GM23338 (cell line): ENCODE data around the gene ADCY4. TPM values are rescaled to one million over a fixed set of nuclear protein-coding genes. Genes with fewer than 3 reads are reported as not detected.

Experiments
- CREB1 ChIP-seq: fragments of 250-450 bp; sonication (Bioruptor Pico); IDR thresholded peaks from 2 replicates; pipeline ENCODE4 v1.5.0; 2020; ENCODE audit warnings: low read depth, mild to moderate bottlenecking, moderate library complexity
- EZH2 ChIP-seq: fragments of 200-600 bp; sonication (generic); IDR thresholded peaks from one replicate; pipeline ENCODE4 v1.8.0; 2017; ENCODE audit warnings: antibody characterized with exemption, mild to moderate bottlenecking, low read depth; ENCODE audit not compliant: unreplicated experiment
- EZH2phosphoT487 ChIP-seq: fragments of 200-600 bp; sonication (generic); IDR thresholded peaks from one replicate; pipeline ENCODE4 v1.8.1; 2018; ENCODE audit warnings: antibody characterized with exemption; ENCODE audit not compliant: unreplicated experiment
- ZNF114 ChIP-seq: fragments of 250-450 bp; sonication (Bioruptor Pico); IDR thresholded peaks from 2 replicates; pipeline ENCODE4 v1.5.0; 2020; ENCODE audit warnings: mild to moderate bottlenecking, moderate library complexity
- polyA plus RNA-seq: library from polyadenylated mRNA; unstranded; fragments of >200 nt; fragmentation: Nextera tagmentation; extraction: Ambion mirVana; gene quantifications from 2 replicates; pipeline ENCODE4 v1.2.1, GENCODE V29; 2016
- total RNA-seq: library from RNA; depleted of rRNA; stranded (reverse); fragments of >200 nt; shearing (Covaris generic); gene quantifications from 2 replicates; pipeline ENCODE4 v1.2.3, GENCODE V29; 2014
- TF ChIP-seq, protein P1 (sequence below), 2 experiments: fragments of 200-600 bp in 1 of 2; sonication (generic) in 1 of 2; conservative IDR thresholded peaks; 2 replicates each; pipeline versions ENCODE4 v1.5.1 to v1.6.1; 2016 to 2017; ENCODE audit warnings: antibody characterized with exemption in 2 of 2, low read depth in 2 of 2, mild to moderate bottlenecking in 2 of 2, moderate library complexity in 1 of 2
- TF ChIP-seq, protein P2 (sequence below): fragments of 250-450 bp; sonication (Bioruptor Pico); IDR thresholded peaks from 2 replicates; pipeline ENCODE4 v1.5.0; 2020; ENCODE audit warnings: mild to moderate bottlenecking, moderate library complexity

The ADCY4 gene
- total and polyA plus RNA-seq, 2 experiments from 2014 or later, result 0.10 to 0.40 TPM

DNA sequence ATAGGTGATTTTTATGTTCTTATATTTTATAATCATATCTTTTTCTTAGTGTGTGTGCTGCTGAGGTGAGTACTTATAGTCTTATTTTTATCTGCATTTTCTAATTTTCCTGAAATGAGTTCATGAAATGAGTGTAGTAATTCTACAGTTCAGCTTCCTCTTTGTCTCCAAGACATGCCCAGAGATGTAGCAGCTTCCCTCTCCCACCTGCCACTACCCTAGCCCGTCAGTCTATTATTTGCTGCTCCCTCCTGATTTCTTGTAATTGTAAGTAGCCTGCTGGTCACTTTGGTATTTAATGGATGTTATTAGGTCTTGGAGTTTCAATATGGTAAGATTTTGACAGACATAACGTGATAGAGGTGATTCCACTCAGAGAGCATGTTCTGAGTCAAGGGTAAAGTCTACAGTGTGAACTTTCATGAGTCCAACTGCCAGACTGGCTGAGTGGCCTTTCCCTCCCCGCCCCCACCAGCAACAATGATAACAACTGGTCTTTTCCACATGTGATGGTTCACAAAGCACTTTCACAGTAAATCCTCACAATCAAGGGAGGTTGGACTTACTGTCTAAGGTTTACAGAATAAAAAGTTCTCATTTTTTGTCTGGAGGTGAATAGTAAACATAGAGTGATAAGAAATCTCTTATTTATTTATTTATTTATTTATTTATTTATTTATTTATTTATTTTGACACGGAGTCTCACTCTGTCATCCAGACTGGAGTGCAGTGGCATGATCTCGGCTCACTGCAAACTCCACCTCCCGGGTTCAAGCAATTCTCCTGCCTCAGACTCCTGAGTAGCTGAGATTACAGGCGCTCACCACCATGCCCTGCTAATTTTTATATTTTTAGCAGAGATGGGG, 9.2 kb upstream of the ADCY4 start (continued):
- TF ChIP-seq, protein P1, sequence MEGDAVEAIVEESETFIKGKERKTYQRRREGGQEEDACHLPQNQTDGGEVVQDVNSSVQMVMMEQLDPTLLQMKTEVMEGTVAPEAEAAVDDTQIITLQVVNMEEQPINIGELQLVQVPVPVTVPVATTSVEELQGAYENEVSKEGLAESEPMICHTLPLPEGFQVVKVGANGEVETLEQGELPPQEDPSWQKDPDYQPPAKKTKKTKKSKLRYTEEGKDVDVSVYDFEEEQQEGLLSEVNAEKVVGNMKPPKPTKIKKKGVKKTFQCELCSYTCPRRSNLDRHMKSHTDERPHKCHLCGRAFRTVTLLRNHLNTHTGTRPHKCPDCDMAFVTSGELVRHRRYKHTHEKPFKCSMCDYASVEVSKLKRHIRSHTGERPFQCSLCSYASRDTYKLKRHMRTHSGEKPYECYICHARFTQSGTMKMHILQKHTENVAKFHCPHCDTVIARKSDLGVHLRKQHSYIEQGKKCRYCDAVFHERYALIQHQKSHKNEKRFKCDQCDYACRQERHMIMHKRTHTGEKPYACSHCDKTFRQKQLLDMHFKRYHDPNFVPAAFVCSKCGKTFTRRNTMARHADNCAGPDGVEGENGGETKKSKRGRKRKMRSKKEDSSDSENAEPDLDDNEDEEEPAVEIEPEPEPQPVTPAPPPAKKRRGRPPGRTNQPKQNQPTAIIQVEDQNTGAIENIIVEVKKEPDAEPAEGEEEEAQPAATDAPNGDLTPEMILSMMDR (conservative IDR thresholded peaks at IDR 0.05; ENCODE audit: low read depth in 2 of 2), result no peak
- no peak for TF ChIP-seq EZH2
- TF ChIP-seq, protein P2, sequence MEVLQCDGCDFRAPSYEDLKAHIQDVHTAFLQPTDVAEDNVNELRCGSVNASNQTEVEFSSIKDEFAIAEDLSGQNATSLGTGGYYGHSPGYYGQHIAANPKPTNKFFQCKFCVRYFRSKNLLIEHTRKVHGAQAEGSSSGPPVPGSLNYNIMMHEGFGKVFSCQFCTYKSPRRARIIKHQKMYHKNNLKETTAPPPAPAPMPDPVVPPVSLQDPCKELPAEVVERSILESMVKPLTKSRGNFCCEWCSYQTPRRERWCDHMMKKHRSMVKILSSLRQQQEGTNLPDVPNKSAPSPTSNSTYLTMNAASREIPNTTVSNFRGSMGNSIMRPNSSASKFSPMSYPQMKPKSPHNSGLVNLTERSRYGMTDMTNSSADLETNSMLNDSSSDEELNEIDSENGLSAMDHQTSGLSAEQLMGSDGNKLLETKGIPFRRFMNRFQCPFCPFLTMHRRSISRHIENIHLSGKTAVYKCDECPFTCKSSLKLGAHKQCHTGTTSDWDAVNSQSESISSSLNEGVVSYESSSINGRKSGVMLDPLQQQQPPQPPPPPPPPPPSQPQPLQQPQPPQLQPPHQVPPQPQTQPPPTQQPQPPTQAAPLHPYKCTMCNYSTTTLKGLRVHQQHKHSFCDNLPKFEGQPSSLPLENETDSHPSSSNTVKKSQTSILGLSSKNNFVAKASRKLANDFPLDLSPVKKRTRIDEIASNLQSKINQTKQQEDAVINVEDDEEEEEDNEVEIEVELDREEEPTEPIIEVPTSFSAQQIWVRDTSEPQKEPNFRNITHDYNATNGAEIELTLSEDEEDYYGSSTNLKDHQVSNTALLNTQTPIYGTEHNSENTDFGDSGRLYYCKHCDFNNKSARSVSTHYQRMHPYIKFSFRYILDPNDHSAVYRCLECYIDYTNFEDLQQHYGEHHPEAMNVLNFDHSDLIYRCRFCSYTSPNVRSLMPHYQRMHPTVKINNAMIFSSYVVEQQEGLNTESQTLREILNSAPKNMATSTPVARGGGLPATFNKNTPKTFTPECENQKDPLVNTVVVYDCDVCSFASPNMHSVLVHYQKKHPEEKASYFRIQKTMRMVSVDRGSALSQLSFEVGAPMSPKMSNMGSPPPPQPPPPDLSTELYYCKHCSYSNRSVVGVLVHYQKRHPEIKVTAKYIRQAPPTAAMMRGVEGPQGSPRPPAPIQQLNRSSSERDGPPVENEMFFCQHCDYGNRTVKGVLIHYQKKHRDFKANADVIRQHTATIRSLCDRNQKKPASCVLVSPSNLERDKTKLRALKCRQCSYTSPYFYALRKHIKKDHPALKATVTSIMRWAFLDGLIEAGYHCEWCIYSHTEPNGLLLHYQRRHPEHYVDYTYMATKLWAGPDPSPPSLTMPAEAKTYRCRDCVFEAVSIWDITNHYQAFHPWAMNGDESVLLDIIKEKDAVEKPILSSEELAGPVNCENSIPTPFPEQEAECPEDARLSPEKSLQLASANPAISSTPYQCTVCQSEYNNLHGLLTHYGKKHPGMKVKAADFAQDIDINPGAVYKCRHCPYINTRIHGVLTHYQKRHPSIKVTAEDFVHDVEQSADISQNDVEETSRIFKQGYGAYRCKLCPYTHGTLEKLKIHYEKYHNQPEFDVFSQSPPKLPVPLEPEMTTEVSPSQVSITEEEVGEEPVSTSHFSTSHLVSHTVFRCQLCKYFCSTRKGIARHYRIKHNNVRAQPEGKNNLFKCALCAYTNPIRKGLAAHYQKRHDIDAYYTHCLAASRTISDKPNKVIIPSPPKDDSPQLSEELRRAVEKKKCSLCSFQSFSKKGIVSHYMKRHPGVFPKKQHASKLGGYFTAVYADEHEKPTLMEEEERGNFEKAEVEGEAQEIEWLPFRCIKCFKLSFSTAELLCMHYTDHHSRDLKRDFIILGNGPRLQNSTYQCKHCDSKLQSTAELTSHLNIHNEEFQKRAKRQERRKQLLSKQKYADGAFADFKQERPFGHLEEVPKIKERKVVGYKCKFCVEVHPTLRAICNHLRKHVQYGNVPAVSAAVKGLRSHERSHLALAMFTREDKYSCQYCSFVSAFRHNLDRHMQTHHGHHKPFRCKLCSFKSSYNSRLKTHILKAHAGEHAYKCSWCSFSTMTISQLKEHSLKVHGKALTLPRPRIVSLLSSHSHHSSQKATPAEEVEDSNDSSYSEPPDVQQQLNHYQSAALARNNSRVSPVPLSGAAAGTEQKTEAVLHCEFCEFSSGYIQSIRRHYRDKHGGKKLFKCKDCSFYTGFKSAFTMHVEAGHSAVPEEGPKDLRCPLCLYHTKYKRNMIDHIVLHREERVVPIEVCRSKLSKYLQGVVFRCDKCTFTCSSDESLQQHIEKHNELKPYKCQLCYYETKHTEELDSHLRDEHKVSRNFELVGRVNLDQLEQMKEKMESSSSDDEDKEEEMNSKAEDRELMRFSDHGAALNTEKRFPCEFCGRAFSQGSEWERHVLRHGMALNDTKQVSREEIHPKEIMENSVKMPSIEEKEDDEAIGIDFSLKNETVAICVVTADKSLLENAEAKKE (CRISPR knock-in tag), result no peak
- no peak for TF ChIP-seq ZNF114 (CRISPR knock-in tag)
- no peak for TF ChIP-seq EZH2phosphoT487
- TF ChIP-seq CREB1 (CRISPR knock-in tag), result no peak
